GM23248 (cell line): Measurements from ENCODE around the gene FBXO10. TPM values are rescaled to one million over a fixed set of nuclear protein-coding genes. Genes with fewer than 3 reads are reported as not detected.
A peak's percentile ranks its signal among the peaks of the same experiment; 100 is the strongest.

Source experiments
- DNase-seq: peaks from one replicate; pipeline ENCODE4 v3.0.0-alpha.2; 2015
- H2AFZ ChIP-seq: fragments of 200-600 bp; sonication (generic); 2 replicates; pipeline ENCODE4 v1.6.1; 2016; ENCODE audit warnings: antibody characterized with exemption
- H3F3A ChIP-seq: fragments of 200-600 bp; sonication (generic); 2 replicates; pipeline ENCODE4 v1.6.1; 2016; ENCODE audit warnings: mild to moderate bottlenecking, antibody characterized with exemption, mixed run types; ENCODE audit not compliant: insufficient read depth
- H3K27ac ChIP-seq: fragments of 200-600 bp; sonication (generic); 2 replicates; pipeline ENCODE4 v1.5.1; 2016; ENCODE audit warnings: mild to moderate bottlenecking
- H3K27me3 ChIP-seq: fragments of 200-600 bp; sonication (generic); replicated peaks from 2 replicates; pipeline ENCODE4 v1.6.1; 2016; ENCODE audit warnings: mild to moderate bottlenecking; ENCODE audit not compliant: insufficient read depth
- H3K36me3 ChIP-seq: fragments of 200-600 bp; sonication (generic); 2 replicates; pipeline ENCODE4 v1.6.1; 2016; ENCODE audit warnings: low read depth, mild to moderate bottlenecking
- H3K4me1 ChIP-seq: fragments of 200-600 bp; sonication (generic); 2 replicates; pipeline ENCODE4 v1.6.1; 2016; ENCODE audit warnings: mild to moderate bottlenecking; ENCODE audit not compliant: insufficient read depth
- H3K4me2 ChIP-seq: fragments of 200-600 bp; sonication (generic); one replicate; pipeline ENCODE4 v1.6.1; 2016; ENCODE audit warnings: mild to moderate bottlenecking; ENCODE audit not compliant: unreplicated experiment
- H3K4me3 ChIP-seq: fragments of 200-600 bp; sonication (generic); 2 replicates; pipeline ENCODE4 v1.5.1; 2016; ENCODE audit warnings: mild to moderate bottlenecking
- H3K79me2 ChIP-seq: fragments of 200-600 bp; sonication (generic); 2 replicates; pipeline ENCODE4 v1.6.1; 2016; ENCODE audit warnings: mild to moderate bottlenecking; ENCODE audit not compliant: insufficient read depth
- H3K9ac ChIP-seq: fragments of 200-600 bp; sonication (generic); 2 replicates; pipeline ENCODE4 v1.6.1; 2016; ENCODE audit warnings: mild to moderate bottlenecking
- H3K9me2 ChIP-seq: fragments of 200-600 bp; sonication (generic); 2 replicates; pipeline ENCODE4 v1.6.1; 2016; ENCODE audit warnings: mixed run types, mild to moderate bottlenecking, moderate library complexity; ENCODE audit not compliant: insufficient read depth
- H3K9me3 ChIP-seq: fragments of 200-600 bp; sonication (generic); one replicate; pipeline ENCODE4 v1.6.1; 2017; ENCODE audit warnings: low read depth
- H4K20me1 ChIP-seq: fragments of 200-600 bp; sonication (generic); 2 replicates; pipeline ENCODE4 v1.6.0; 2016; ENCODE audit not compliant: insufficient read depth
- EZH2 ChIP-seq: fragments of 200-600 bp; sonication (generic); IDR thresholded peaks from 2 replicates; pipeline ENCODE4 v1.6.1; 2018; ENCODE audit warnings: antibody characterized with exemption, mild to moderate bottlenecking; ENCODE audit not compliant: insufficient read depth, poor library complexity, severe bottlenecking
- EZH2phosphoT487 ChIP-seq: fragments of 200-600 bp; sonication (generic); IDR thresholded peaks from 2 replicates; pipeline ENCODE4 v1.6.1; 2018; ENCODE audit warnings: antibody characterized with exemption, moderate library complexity, mild to moderate bottlenecking, low read depth; ENCODE audit not compliant: insufficient read depth
- WGBS, 2 experiments: methylation state at CpG; one replicate each; pipeline ENCODE4 v1.1.6; 2015 to 2017; ENCODE audit warnings: low lambda C conversion rate in 2 of 2, low coverage in 1 of 2; ENCODE audit errors: missing lambda C conversion rate in 2 of 2; 5-methylcytosine and 5-hydroxymethylcytosine counted together
- in situ Hi-C: fragments of 300-500 bp; cut with MboI; formaldehyde crosslinking; loops from 2 replicates; pipeline ENCODE4 v1.15.0; 2020
- polyA plus RNA-seq: library from polyadenylated mRNA; unstranded; fragments of >200 nt; fragmentation: Nextera tagmentation; extraction: Ambion mirVana; gene quantifications from 2 replicates; pipeline ENCODE4 v1.2.1, GENCODE V29; 2016
- total RNA-seq: library from RNA; depleted of rRNA; stranded (reverse); fragments of >200 nt; shearing (Covaris generic); gene quantifications from 2 replicates; pipeline ENCODE4 v1.2.3, GENCODE V29; 2014

Gene FBXO10
- total and polyA plus RNA-seq, 2 experiments from 2014 or later, result 4.4 to 9.9 TPM

DNA sequence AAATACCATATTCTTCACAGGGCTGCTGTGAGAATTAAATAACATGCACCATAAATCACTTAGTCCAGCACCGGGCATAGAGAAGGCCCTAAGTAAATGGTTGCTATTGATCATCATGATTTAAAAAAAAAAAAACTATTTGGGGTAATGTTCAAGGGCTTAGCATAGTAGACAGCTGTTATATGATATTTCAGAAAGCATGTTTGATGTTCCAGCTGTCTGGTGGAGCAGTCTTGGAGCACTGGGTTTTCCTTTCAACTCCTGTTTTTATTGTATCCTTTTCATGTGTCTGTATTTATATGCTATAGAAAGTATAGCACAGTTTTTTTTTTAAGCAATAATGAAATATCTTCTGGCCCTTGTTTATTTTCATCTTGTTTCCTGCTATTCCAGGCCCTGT, 44.2 kb upstream of the FBXO10 start:
- no peak for DNase-seq
- Histone ChIP-seq H3K9me3 (no peaks in the 10 kb centered on the region), H3K9me2 (no peaks in the 10 kb centered on the region), H3K27me3 (no peaks in the 10 kb centered on the region), H2AFZ (no peak overlapping the region), H3K4me2 (no peak overlapping the region), H3K4me3 (no peak overlapping the region), H3K36me3 (no peaks in the 10 kb centered on the region), H4K20me1 (no peaks in the 10 kb centered on the region), H3K4me1 (peaks cover 36% of the 10 kb centered on the region), H3K27ac (no peak overlapping the region), H3K79me2 (no peaks in the 10 kb centered on the region), H3F3A (peaks cover 17% of the 10 kb centered on the region), H3K9ac (no peak overlapping the region)
- WGBS, 2 experiments, result 98 to 100% methylated on average over 1 of the region's 1 CpG
- no peak for TF ChIP-seq EZH2phosphoT487
- no peak for TF ChIP-seq EZH2
- in situ Hi-C loops, result no loop called here

GRCh38 chr9:37619806-37620205, 43.6 kb upstream of the FBXO10 start:
- H2AFZ ChIP-seq, result no peak overlapping the region
- 91 to 93% methylated on average over 3 of the region's 3 CpGs for WGBS, 2 experiments

DNA sequence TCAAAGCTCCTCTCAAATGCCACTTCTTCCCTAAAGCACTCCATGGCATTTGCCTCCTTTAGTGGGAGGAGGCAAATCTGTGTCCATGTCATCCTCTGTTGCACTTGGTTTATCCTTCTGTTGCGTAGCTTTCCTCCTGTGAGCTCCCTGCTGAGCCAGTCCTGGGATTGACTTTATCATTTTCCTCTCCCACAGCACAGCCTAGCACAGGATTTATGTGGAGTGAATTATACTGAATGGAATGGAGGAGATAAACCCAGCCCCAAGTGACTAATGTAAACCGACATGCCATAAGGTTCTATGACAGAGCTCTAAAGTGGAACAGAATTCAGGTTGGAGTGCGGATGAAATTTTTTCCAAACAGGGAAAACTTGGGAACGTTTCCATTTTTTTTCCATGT, 42.6 kb upstream of the FBXO10 start:
- peaks cover 1% of the 10 kb centered on the region; the same call in 1 of the 2 replicates for H3K27me3 ChIP-seq
- TF ChIP-seq EZH2phosphoT487, result no peak
- TF ChIP-seq EZH2, result no peak
- peak overlapping the region; percentile 75 for H3K27ac ChIP-seq
- H4K20me1 ChIP-seq, result no peaks in the 10 kb centered on the region
- H3K9me3 ChIP-seq, result no peaks in the 10 kb centered on the region
- in situ Hi-C loops, result no loop called here
- no peaks in the 10 kb centered on the region for H3K9me2 ChIP-seq
- H3K79me2 ChIP-seq, result no peaks in the 10 kb centered on the region
- peak overlapping the region; percentile 31 for H3K9ac ChIP-seq
- peaks cover 36% of the 10 kb centered on the region for H3K4me1 ChIP-seq
- H3F3A ChIP-seq, result peaks cover 17% of the 10 kb centered on the region
- no peaks in the 10 kb centered on the region for H3K36me3 ChIP-seq
- peak overlapping the region; percentile 48; the same call in 1 of the 2 replicates for H2AFZ ChIP-seq
- peak; percentile 82 for DNase-seq
- 57 to 58% methylated on average over 4 of the region's 4 CpGs for WGBS, 2 experiments
- 0 out of 2 replicates have a peak overlapping the region, but pooled peaks have one; percentile 5 for H3K4me3 ChIP-seq
- peak overlapping the region; percentile 35 for H3K4me2 ChIP-seq

More at GRCh38 chr9:37619806-37620205, 43.6 kb upstream of the FBXO10 start:
- Histone ChIP-seq H3K9me2 (no peaks in the 10 kb centered on the region), H3K27me3 (no peaks in the 10 kb centered on the region), H3K27ac (no peak overlapping the region), H3K4me1 (peaks cover 36% of the 10 kb centered on the region), H4K20me1 (no peaks in the 10 kb centered on the region), H3K4me2 (no peak overlapping the region), H3K36me3 (no peaks in the 10 kb centered on the region), H3K9me3 (no peaks in the 10 kb centered on the region), H3F3A (peaks cover 17% of the 10 kb centered on the region), H3K9ac (no peak overlapping the region), H3K79me2 (no peaks in the 10 kb centered on the region), H3K4me3 (no peak overlapping the region)
- in situ Hi-C loops, result no loop called here
- TF ChIP-seq EZH2phosphoT487, result no peak
- no peak for TF ChIP-seq EZH2
- DNase-seq, result no peak

DNA sequence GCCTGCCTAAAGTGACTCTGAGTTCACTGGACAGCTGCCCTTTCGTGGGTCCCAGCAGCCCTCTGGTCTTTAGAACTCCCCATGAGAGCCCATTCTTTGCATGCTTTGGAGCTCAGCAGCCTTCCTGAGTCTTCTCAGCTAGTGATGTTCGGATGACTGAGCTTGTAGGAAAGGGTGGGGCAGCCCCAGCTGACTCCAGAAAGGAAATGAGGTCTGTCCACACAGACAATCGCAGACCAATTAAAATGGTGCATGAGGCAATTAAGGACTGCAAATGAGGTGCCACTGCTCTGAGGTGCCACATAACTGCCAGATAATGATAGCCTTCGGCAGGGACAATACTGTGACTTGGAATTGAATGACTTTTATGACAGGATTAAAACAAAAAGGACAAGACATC, 41.7 kb upstream of the FBXO10 start:
- Histone ChIP-seq H2AFZ (peak overlapping the region; percentile 48), H3K79me2 (no peaks in the 10 kb centered on the region), H3F3A (peaks cover 17% of the 10 kb centered on the region), H4K20me1 (no peaks in the 10 kb centered on the region), H3K4me2 (peak overlapping the region; percentile 35), H3K27ac (peak overlapping the region; percentile 75), H3K27me3 (peaks cover 3% of the 10 kb centered on the region; the same call in 1 of the 2 replicates), H3K9me3 (no peaks in the 10 kb centered on the region), H3K9me2 (no peaks in the 10 kb centered on the region), H3K4me3 (no peak overlapping the region), H3K4me1 (peaks cover 33% of the 10 kb centered on the region), H3K36me3 (no peaks in the 10 kb centered on the region), H3K9ac (peak overlapping the region; percentile 31)
- in situ Hi-C loops, result no loop called here
- TF ChIP-seq EZH2phosphoT487 (no peak), EZH2 (no peak)
- DNase-seq, result peak; percentile 80
- WGBS, 2 experiments, result 12 to 13% methylated on average over 4 of the region's 4 CpGs
